ENCODE measurements around the gene CCDC187.
"Not testable (repeated sequence)": the region's sequence is repeated elsewhere in the genome, so short reads cannot be mapped to it uniquely, and the experiment has no call there.

CCDC187 gene

DNA sequence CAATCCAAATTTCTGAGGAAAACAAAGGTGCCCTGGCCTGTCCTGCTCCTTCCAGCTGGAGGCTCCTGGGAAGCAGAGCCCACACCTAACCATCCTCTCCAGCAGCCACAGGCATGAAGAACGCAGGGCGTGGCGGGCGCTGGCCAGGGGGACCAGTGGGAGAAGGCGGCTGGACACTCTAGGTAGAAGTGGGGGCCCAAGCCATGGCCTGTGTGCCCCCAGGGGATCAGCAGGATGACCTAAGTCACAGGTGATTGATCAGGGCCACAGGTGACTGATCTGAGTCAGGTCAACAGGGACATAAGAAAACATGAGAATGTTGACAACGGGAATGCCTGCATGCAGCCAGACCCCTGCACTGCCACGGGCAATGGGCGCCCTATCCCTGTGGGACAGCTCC is 61.6 kb downstream of the CCDC187 start:
- Histone ChIP-seq H3K9ac (ENCODE audit: insufficient read length, low read depth) (peak overlapping the region; percentile 21), H3K4me1 (ENCODE audit: insufficient read depth, insufficient read length) (peaks cover 29% of the 10 kb centered on the region), H3K27me3 (ENCODE audit: insufficient read depth, insufficient read length) (peaks cover 4% of the 10 kb centered on the region), H3K4me3 (ENCODE audit: insufficient read length, low read depth) (no peak overlapping the region), H3K9me3 (ENCODE audit: insufficient read depth, low read length) (no peaks in the 10 kb centered on the region), H3K36me3 (ENCODE audit: insufficient read depth, insufficient read length, low read length) (peaks cover 27% of the 10 kb centered on the region)
- TF ChIP-seq SUZ12 (IDR thresholded peaks at IDR 0.05; ENCODE audit: extremely low read depth, insufficient read depth, insufficient read length) (no peak), ZNF274 (IDR thresholded peaks at IDR 0.05; ENCODE audit: low read depth, low read length) (no peak)
- DNase-seq (ENCODE audit: low read depth, low spot score), result no peak

GRCh38 chr9:136241542-136241941 is 62.4 kb downstream of the CCDC187 start:
- H3K4me3 ChIP-seq (ENCODE audit: insufficient read length, low read depth), result no peak overlapping the region
- H3K9ac ChIP-seq (ENCODE audit: insufficient read length, low read depth), result no peak overlapping the region
- H3K36me3 ChIP-seq (ENCODE audit: insufficient read depth, insufficient read length, low read length), result peaks cover 34% of the 10 kb centered on the region
- no peak for DNase-seq (ENCODE audit: low read depth, low spot score)
- peaks cover 23% of the 10 kb centered on the region for H3K4me1 ChIP-seq (ENCODE audit: insufficient read depth, insufficient read length)
- no peaks in the 10 kb centered on the region for H3K27me3 ChIP-seq (ENCODE audit: insufficient read depth, insufficient read length)
- no peaks in the 10 kb centered on the region for H3K9me3 ChIP-seq (ENCODE audit: insufficient read depth, low read length)
- TF ChIP-seq SUZ12 (IDR thresholded peaks at IDR 0.05; ENCODE audit: extremely low read depth, insufficient read depth, insufficient read length) (no peak), ZNF274 (IDR thresholded peaks at IDR 0.05; ENCODE audit: low read depth, low read length) (no peak), YY1 (IDR thresholded peaks at IDR 0.05; ENCODE audit: insufficient read depth, insufficient read length) (no peak)

DNA sequence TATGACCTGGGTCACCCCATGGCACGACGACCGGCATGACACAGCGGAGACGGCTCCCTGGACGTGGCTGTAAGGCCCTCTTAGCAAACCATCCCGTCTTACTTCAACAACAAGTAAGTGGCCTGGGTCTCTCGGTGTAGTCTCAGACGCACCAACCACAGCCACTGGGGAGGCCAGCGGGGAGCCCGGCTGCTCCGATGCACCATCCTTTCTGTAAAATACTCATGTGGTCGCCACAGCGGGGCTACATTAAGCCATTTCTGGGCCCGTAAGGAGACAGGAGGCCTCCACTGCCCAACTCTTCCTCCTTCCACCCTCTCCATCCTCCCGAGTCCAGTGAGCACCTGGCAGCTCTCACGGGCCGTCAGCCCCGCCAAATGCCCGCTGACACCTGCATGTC is 63.0 kb downstream of the CCDC187 start:
- Histone ChIP-seq H3K9ac (ENCODE audit: insufficient read length, low read depth) (no peak overlapping the region), H3K27me3 (ENCODE audit: insufficient read depth, insufficient read length) (no peaks in the 10 kb centered on the region), H3K4me3 (ENCODE audit: insufficient read length, low read depth) (no peak overlapping the region), H3K9me3 (ENCODE audit: insufficient read depth, low read length) (no peaks in the 10 kb centered on the region), H3K36me3 (ENCODE audit: insufficient read depth, insufficient read length, low read length) (peaks cover 40% of the 10 kb centered on the region), H3K4me1 (ENCODE audit: insufficient read depth, insufficient read length) (peaks cover 23% of the 10 kb centered on the region)
- DNase-seq (ENCODE audit: low read depth, low spot score), result no peak
- TF ChIP-seq SUZ12 (IDR thresholded peaks at IDR 0.05; ENCODE audit: extremely low read depth, insufficient read depth, insufficient read length) (no peak), ZNF274 (IDR thresholded peaks at IDR 0.05; ENCODE audit: low read depth, low read length) (no peak), YY1 (IDR thresholded peaks at IDR 0.05; ENCODE audit: insufficient read depth, insufficient read length) (no peak)

GRCh38 chr9:136239983-136240330 is 63.9 kb downstream of the CCDC187 start:
- TF ChIP-seq SUZ12 (IDR thresholded peaks at IDR 0.05; ENCODE audit: extremely low read depth, insufficient read depth, insufficient read length) (no peak), ZNF274 (IDR thresholded peaks at IDR 0.05; ENCODE audit: low read depth, low read length) (no peak), YY1 (IDR thresholded peaks at IDR 0.05; ENCODE audit: insufficient read depth, insufficient read length) (no peak)
- Histone ChIP-seq H3K27me3 (ENCODE audit: insufficient read depth, insufficient read length) (no peaks in the 10 kb centered on the region), H3K9ac (ENCODE audit: insufficient read length, low read depth) (no peak overlapping the region), H3K36me3 (ENCODE audit: insufficient read depth, insufficient read length, low read length) (peaks cover 50% of the 10 kb centered on the region), H3K4me1 (ENCODE audit: insufficient read depth, insufficient read length) (peaks cover 23% of the 10 kb centered on the region), H3K4me3 (ENCODE audit: insufficient read length, low read depth) (no peak overlapping the region), H3K9me3 (ENCODE audit: insufficient read depth, low read length) (no peaks in the 10 kb centered on the region)
- no peak for DNase-seq (ENCODE audit: low read depth, low spot score)

- Histone ChIP-seq H3K4me1 (ENCODE audit: insufficient read depth, insufficient read length) (peaks cover 21% of the 10 kb centered on the region), H3K4me3 (ENCODE audit: insufficient read length, low read depth) (no peak overlapping the region), H3K27me3 (ENCODE audit: insufficient read depth, insufficient read length) (no peaks in the 10 kb centered on the region), H3K9me3 (ENCODE audit: insufficient read depth, low read length) (no peaks in the 10 kb centered on the region), H3K36me3 (ENCODE audit: insufficient read depth, insufficient read length, low read length) (peaks cover 56% of the 10 kb centered on the region), H3K9ac (ENCODE audit: insufficient read length, low read depth) (no peak overlapping the region)
- DNase-seq (ENCODE audit: low read depth, low spot score), result no peak
- no peak for TF ChIP-seq SUZ12 (IDR thresholded peaks at IDR 0.05; ENCODE audit: extremely low read depth, insufficient read depth, insufficient read length)
- no peak for TF ChIP-seq YY1 (IDR thresholded peaks at IDR 0.05; ENCODE audit: insufficient read depth, insufficient read length)
- no peak for TF ChIP-seq ZNF274 (IDR thresholded peaks at IDR 0.05; ENCODE audit: low read depth, low read length)
These were observed 64.5 kb downstream of the CCDC187 start for GRCh38 chr9:136239135-136239982.

GRCh38 chr9:136238342-136238732 is 65.6 kb downstream of the CCDC187 start:
- Histone ChIP-seq H3K9me3 (ENCODE audit: insufficient read depth, low read length) (no peaks in the 10 kb centered on the region), H3K4me3 (ENCODE audit: insufficient read length, low read depth) (no peak overlapping the region), H3K9ac (ENCODE audit: insufficient read length, low read depth) (no peak overlapping the region), H3K36me3 (ENCODE audit: insufficient read depth, insufficient read length, low read length) (peaks cover 65% of the 10 kb centered on the region), H3K27me3 (ENCODE audit: insufficient read depth, insufficient read length) (no peaks in the 10 kb centered on the region), H3K4me1 (ENCODE audit: insufficient read depth, insufficient read length) (peaks cover 15% of the 10 kb centered on the region)
- no peak for DNase-seq (ENCODE audit: low read depth, low spot score)
- TF ChIP-seq YY1 (IDR thresholded peaks at IDR 0.05; ENCODE audit: insufficient read depth, insufficient read length) (no peak), ZNF274 (IDR thresholded peaks at IDR 0.05; ENCODE audit: low read depth, low read length) (no peak), SUZ12 (IDR thresholded peaks at IDR 0.05; ENCODE audit: extremely low read depth, insufficient read depth, insufficient read length) (no peak)

DNA sequence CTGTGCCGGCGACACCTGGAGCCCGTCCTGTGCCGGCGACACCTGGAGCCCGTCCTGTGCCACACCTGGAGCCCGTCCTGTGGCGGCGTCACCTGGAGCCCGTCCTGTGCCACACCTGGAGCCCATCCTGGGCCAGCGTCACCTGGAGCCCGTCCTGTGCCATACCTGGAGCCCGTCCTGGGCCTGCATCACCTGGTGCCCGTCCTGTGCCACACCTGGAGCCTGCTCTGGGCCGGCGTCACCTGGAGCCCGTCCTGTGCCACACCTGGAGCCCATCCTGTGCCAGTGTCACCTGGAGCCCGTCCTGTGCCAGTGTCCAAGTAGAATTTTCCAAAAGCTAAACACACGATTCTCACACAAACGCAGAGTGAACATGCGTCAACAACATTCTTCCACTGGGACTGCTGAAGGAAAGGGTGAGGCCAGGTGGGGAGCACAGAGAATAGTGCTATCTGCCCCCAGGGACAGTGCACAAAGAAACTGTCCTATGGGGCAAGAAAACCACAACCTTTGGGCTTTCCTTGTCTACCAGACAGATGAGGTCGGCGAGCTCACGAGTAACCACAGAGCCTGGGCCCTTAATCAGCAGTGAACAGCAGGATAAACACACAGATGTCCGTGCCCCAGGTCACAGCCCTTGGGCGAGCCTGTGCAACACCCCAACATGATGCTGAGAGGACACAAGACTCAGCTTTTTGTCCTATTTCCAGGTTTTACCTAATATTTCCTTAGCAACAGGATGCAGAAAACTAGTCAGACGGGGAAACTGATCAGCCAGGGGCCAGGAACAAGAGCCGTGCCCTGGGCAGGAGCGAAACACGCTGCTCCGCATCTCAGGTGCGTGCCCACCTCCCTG is 66.2 kb downstream of the CCDC187 start:
- Histone ChIP-seq H3K36me3 (ENCODE audit: insufficient read depth, insufficient read length, low read length) (peaks cover 68% of the 10 kb centered on the region), H3K9ac (ENCODE audit: insufficient read length, low read depth) (peak overlapping the region; percentile 43), H3K4me1 (ENCODE audit: insufficient read depth, insufficient read length) (peaks cover 15% of the 10 kb centered on the region), H3K9me3 (ENCODE audit: insufficient read depth, low read length) (no peaks in the 10 kb centered on the region), H3K27me3 (ENCODE audit: insufficient read depth, insufficient read length) (no peaks in the 10 kb centered on the region), H3K4me3 (ENCODE audit: insufficient read length, low read depth) (no peak overlapping the region)
- DNase-seq (ENCODE audit: low read depth, low spot score), result no peak
- TF ChIP-seq SUZ12 (IDR thresholded peaks at IDR 0.05; ENCODE audit: extremely low read depth, insufficient read depth, insufficient read length) (no peak), YY1 (IDR thresholded peaks at IDR 0.05; ENCODE audit: insufficient read depth, insufficient read length) (no peak), ZNF274 (IDR thresholded peaks at IDR 0.05; ENCODE audit: low read depth, low read length) (no peak)

GRCh38 chr9:136236471-136237410 is 67.2 kb downstream of the CCDC187 start:
- H3K9me3 ChIP-seq (ENCODE audit: insufficient read depth, low read length); H3K4me3 ChIP-seq (ENCODE audit: insufficient read length, low read depth); H3K4me1 ChIP-seq (ENCODE audit: insufficient read depth, insufficient read length); H3K27me3 ChIP-seq (ENCODE audit: insufficient read depth, insufficient read length); DNase-seq (ENCODE audit: low read depth, low spot score); H3K9ac ChIP-seq (ENCODE audit: insufficient read length, low read depth): not testable (repeated sequence)
- H3K36me3 ChIP-seq (ENCODE audit: insufficient read depth, insufficient read length, low read length), result peaks cover 62% of the 10 kb centered on the region

Measured in NT2/D1 (cell line).